Measurements from ENCODE around the gene RHOG. TPM values are rescaled to one million over a fixed set of nuclear protein-coding genes. Genes with fewer than 3 reads are reported as not detected.

The RHOG gene
- total and polyA plus RNA-seq, 9 of the 15 experiments (the other 6 are each of a cell fraction or from before 2014, with no cell fraction given) = 22.6 to 162 (median 80.3) TPM

DNA sequence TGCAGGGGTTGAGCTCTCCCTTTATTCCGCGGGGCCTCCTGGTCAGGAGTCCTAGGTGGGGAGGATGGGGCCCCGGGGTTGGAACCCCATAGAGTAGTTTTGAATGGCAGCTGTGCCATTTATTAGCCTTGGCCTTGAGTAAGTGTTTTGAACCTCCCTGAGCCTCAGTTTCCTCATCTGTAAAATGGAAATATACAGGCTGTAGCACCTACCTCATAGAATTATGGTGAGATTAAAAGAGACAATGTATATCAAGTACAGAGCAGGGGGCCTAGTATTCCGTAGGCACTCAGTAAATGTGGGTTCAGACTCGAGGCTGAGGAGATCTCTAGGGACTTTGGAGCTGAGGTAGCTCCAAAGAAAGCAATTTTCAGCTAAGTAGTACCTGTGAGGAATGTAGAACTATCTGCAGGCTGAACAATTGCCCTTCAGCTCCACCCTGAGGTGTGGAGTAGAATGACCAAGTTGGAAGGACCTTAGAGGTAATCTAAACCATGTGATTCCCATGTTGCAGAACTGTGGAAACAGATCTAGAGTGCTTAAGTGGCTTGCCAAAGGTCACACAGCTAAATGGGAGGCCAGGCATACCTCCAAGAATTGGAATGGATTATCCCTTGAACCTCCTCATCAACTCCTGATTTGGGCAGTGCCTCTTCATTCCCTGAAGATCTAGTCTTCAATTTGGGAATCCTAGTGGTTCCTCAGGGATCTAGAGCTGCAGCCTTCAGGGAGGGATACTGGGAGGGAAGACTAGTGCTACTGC is 31.7 kb downstream of the RHOG start (continued):
- TF ChIP-seq, protein P1, sequence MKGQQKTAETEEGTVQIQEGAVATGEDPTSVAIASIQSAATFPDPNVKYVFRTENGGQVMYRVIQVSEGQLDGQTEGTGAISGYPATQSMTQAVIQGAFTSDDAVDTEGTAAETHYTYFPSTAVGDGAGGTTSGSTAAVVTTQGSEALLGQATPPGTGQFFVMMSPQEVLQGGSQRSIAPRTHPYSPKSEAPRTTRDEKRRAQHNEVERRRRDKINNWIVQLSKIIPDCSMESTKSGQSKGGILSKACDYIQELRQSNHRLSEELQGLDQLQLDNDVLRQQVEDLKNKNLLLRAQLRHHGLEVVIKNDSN (CRISPR knock-in tag; IDR thresholded peaks at IDR 0.05) = peak; percentile 63
- TF ChIP-seq, protein P2, sequence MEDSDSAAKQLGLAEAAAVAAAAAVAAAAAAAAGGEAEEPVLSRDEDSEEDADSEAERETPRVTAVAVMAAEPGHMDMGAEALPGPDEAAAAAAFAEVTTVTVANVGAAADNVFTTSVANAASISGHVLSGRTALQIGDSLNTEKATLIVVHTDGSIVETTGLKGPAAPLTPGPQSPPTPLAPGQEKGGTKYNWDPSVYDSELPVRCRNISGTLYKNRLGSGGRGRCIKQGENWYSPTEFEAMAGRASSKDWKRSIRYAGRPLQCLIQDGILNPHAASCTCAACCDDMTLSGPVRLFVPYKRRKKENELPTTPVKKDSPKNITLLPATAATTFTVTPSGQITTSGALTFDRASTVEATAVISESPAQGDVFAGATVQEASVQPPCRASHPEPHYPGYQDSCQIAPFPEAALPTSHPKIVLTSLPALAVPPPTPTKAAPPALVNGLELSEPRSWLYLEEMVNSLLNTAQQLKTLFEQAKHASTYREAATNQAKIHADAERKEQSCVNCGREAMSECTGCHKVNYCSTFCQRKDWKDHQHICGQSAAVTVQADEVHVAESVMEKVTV (CRISPR knock-in tag; IDR thresholded peaks at IDR 0.05) = 0 out of 2 replicates have a peak, but pooled peaks have one; percentile 19
- TF ChIP-seq, protein P3, sequence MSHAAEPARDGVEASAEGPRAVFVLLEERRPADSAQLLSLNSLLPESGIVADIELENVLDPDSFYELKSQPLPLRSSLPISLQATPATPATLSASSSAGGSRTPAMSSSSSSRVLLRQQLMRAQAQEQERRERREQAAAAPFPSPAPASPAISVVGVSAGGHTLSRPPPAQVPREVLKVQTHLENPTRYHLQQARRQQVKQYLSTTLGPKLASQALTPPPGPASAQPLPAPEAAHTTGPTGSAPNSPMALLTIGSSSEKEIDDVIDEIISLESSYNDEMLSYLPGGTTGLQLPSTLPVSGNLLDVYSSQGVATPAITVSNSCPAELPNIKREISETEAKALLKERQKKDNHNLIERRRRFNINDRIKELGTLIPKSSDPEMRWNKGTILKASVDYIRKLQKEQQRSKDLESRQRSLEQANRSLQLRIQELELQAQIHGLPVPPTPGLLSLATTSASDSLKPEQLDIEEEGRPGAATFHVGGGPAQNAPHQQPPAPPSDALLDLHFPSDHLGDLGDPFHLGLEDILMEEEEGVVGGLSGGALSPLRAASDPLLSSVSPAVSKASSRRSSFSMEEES (CRISPR knock-in tag; IDR thresholded peaks at IDR 0.05) = no peak
- TF ChIP-seq BRCA1 (IDR thresholded peaks at IDR 0.05) = no peak
- TF ChIP-seq BRCA1 (CRISPR knock-in tag; IDR thresholded peaks at IDR 0.05) = no peak
- no peak for TF ChIP-seq SIX5 (IDR thresholded peaks at IDR 0.05; ENCODE audit: borderline replicate concordance in 1 of 2, insufficient read depth in 1 of 2, low read depth in 1 of 2, low read length in 2 of 2)
- TF ChIP-seq HDAC1 (IDR thresholded peaks at IDR 0.05) = 0 out of 4 replicates have a peak, but pooled peaks of 1 of the 2 experiments have one; percentile 9
- TF ChIP-seq SRSF1 (IDR thresholded peaks at IDR 0.05; ENCODE audit: low read depth, low read length) = no peak
- peak; percentile 50; the same call in 1 of the 2 replicates for TF ChIP-seq MYC (IDR thresholded peaks at IDR 0.05; ENCODE audit: low read depth, low read length)
- no peak for TF ChIP-seq MYC (CRISPR knock-in tag; IDR thresholded peaks at IDR 0.05; ENCODE audit: borderline replicate concordance, low read depth)
- TF ChIP-seq, protein P4, sequence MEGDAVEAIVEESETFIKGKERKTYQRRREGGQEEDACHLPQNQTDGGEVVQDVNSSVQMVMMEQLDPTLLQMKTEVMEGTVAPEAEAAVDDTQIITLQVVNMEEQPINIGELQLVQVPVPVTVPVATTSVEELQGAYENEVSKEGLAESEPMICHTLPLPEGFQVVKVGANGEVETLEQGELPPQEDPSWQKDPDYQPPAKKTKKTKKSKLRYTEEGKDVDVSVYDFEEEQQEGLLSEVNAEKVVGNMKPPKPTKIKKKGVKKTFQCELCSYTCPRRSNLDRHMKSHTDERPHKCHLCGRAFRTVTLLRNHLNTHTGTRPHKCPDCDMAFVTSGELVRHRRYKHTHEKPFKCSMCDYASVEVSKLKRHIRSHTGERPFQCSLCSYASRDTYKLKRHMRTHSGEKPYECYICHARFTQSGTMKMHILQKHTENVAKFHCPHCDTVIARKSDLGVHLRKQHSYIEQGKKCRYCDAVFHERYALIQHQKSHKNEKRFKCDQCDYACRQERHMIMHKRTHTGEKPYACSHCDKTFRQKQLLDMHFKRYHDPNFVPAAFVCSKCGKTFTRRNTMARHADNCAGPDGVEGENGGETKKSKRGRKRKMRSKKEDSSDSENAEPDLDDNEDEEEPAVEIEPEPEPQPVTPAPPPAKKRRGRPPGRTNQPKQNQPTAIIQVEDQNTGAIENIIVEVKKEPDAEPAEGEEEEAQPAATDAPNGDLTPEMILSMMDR (IDR thresholded peaks at IDR 0.05 in 2 of 3, conservative IDR thresholded peaks at IDR 0.05 in 1 of 3; ENCODE audit: insufficient read depth in 2 of 3, low read depth in 1 of 3, low read length in 3 of 3) = peak; percentile 52 to 71 (median 65)
- no peak for TF ChIP-seq MTA1 (IDR thresholded peaks at IDR 0.05; ENCODE audit: borderline replicate concordance)
- TF ChIP-seq BDP1 (IDR thresholded peaks at IDR 0.05; ENCODE audit: insufficient read depth, insufficient read length) = no peak
- TF ChIP-seq ILK (tag; IDR thresholded peaks at IDR 0.05; ENCODE audit: borderline replicate concordance, low read depth) = no peak
- TF ChIP-seq RAD21 (CRISPR knock-in tag; conservative IDR thresholded peaks at IDR 0.05 in 1 of 2, IDR thresholded peaks at IDR 0.05 in 1 of 2) = peak; percentile 47 to 77
- TF ChIP-seq ZFP36 (IDR thresholded peaks at IDR 0.05; ENCODE audit: low read depth, low read length, partially characterized antibody) = peak; percentile 17
- TF ChIP-seq SP2 (IDR thresholded peaks at IDR 0.05; ENCODE audit: extremely low read depth, low read depth, low read length, poor library complexity, severe bottlenecking) = no peak
- no peak for TF ChIP-seq SREBF2 (CRISPR knock-in tag; IDR thresholded peaks at IDR 0.05)
- no peak for TF ChIP-seq ILF3 (IDR thresholded peaks at IDR 0.05; ENCODE audit: borderline replicate concordance)

All from K562 (cell line).